Left ventricle myocardium inferior (tissue), 1 donor: ENCODE results near the gene GPBP1. TPM values are rescaled to one million over a fixed set of nuclear protein-coding genes. Genes with fewer than 3 reads are reported as not detected.

Experiments used
- DNase-seq: peaks from one replicate; pipeline ENCODE4 v3.0.0-alpha.2; 2020
- H3K27ac ChIP-seq: fragments of 200-600 bp; replicated peaks from 2 replicates; pipeline ENCODE4 v1.8.0; 2021
- H3K27me3 ChIP-seq: fragments of 200-600 bp; 2 replicates; pipeline ENCODE4 v1.8.0; 2021; ENCODE audit warnings: low read depth
- H3K36me3 ChIP-seq: fragments of 200-600 bp; 2 replicates; pipeline ENCODE4 v1.8.0; 2021
- H3K4me1 ChIP-seq: fragments of 200-600 bp; 2 replicates; pipeline ENCODE4 v1.8.0; 2021
- H3K4me3 ChIP-seq: fragments of 200-600 bp; 2 replicates; pipeline ENCODE4 v1.8.0; 2021; ENCODE audit warnings: mild to moderate bottlenecking, moderate library complexity
- H3K9me3 ChIP-seq: fragments of 200-600 bp; replicated peaks from 2 replicates; pipeline ENCODE4 v1.8.0; 2021
- intact Hi-C: fragments of 100-400 bp; cut with micrococcal nuclease; formaldehyde crosslinking; loops from one replicate; pipeline ENCODE4 v1.11.0; 2022
- total RNA-seq: library from RNA; stranded (reverse); fragmentation: NEBNext Ultra II Directional; extraction: Animal tissue kit (Norgen Biotek cat#: 25700); gene quantifications from one replicate; pipeline ENCODE4 v1.2.1, GENCODE V29; 2021
- TF ChIP-seq, protein P1 (sequence below): fragments of 200-600 bp; IDR thresholded peaks from 2 replicates; pipeline ENCODE4 v1.8.0; 2021; ENCODE audit warnings: antibody characterized with exemption, mild to moderate bottlenecking, borderline replicate concordance
- donor health status: DM: no; HTN: yes; CAD: no; lungs with severe emphysema.

Gene GPBP1
- total RNA-seq, 1 donor from 2014 or later: 47.4 TPM

DNA sequence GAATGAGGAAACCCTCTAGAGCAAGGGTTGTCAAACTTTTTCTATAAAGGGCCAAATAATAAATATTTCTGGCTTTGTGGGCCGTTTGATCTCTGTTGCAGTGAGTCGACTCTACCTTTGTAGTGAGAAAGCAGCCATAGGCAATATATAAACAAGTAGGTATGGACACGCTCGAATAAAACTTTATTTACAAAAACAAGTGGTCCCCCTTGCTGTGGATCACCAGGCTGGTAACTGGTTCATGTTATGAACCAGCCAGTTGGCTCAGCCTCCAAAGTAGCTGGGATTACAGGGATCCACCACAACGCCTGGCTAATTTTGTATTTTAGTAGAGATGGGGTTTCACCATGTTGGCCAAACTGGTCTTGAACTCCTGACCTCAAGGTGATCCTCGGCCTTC lies 118.5 kb downstream of the GPBP1 start:
- no peaks in the 10 kb centered on the region for H3K27me3 ChIP-seq

DNA sequence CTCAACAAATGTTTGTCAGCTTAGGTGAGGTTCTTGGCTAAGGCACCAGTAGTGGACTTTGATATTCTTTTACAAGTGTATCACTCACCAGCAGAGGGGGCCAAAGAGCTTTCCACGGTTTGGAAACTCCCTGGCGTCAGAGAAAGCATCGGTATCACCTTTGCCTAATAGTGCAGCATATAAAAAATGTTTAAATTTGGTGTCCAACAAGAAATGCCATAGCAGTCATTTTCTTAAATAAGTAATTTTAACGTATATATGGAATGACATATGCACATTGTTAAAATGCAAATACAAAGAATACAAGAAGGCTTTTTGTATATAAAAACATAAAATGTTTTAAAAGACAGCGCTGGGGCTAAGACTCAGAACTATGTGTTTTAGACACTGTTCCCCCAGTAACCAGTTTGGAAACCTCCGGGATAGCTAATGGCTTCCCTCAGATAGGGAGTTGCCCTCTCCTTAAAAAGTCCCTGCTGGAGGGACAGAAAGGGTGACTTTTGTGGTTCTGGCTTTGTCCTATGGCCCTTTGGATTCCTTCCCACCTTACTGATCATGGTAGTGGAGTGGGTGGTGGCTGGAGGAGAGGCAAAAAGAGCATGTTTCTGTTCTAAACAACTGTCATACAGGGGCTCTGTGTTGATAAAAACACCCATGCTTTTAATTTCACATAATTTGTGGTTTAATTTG lies 124.6 kb downstream of the GPBP1 start:
- H3K27me3 ChIP-seq: no peaks in the 10 kb centered on the region
- DNase-seq: peak; percentile 65
- intact Hi-C loops: loop anchor here (10.0 kb wide), 2 partner anchors 196 to 476 kb away; no protein-coding TSS in a partner anchor
- H3K4me3 ChIP-seq: peak overlapping the region; percentile 49
- no peaks in the 10 kb centered on the region for H3K36me3 ChIP-seq
- H3K9me3 ChIP-seq: no peaks in the 10 kb centered on the region
- peaks cover 11% of the 10 kb centered on the region for H3K4me1 ChIP-seq
- TF ChIP-seq, protein P1, sequence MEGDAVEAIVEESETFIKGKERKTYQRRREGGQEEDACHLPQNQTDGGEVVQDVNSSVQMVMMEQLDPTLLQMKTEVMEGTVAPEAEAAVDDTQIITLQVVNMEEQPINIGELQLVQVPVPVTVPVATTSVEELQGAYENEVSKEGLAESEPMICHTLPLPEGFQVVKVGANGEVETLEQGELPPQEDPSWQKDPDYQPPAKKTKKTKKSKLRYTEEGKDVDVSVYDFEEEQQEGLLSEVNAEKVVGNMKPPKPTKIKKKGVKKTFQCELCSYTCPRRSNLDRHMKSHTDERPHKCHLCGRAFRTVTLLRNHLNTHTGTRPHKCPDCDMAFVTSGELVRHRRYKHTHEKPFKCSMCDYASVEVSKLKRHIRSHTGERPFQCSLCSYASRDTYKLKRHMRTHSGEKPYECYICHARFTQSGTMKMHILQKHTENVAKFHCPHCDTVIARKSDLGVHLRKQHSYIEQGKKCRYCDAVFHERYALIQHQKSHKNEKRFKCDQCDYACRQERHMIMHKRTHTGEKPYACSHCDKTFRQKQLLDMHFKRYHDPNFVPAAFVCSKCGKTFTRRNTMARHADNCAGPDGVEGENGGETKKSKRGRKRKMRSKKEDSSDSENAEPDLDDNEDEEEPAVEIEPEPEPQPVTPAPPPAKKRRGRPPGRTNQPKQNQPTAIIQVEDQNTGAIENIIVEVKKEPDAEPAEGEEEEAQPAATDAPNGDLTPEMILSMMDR: peak; percentile 89
- H3K27ac ChIP-seq: peak overlapping the region; percentile 50

More for the DNA sequence above, 118.5 kb downstream of the GPBP1 start:
- intact Hi-C loops: loop anchor here (10.0 kb wide), 2 partner anchors 202 to 482 kb away; no protein-coding TSS in a partner anchor
- Histone ChIP-seq H3K27ac (no peak overlapping the region), H3K4me1 (peaks cover 4% of the 10 kb centered on the region), H3K9me3 (peaks cover 15% of the 10 kb centered on the region), H3K36me3 (no peaks in the 10 kb centered on the region), H3K4me3 (no peak overlapping the region)
- no peak for DNase-seq
- TF ChIP-seq, protein P1: no peak

DNA sequence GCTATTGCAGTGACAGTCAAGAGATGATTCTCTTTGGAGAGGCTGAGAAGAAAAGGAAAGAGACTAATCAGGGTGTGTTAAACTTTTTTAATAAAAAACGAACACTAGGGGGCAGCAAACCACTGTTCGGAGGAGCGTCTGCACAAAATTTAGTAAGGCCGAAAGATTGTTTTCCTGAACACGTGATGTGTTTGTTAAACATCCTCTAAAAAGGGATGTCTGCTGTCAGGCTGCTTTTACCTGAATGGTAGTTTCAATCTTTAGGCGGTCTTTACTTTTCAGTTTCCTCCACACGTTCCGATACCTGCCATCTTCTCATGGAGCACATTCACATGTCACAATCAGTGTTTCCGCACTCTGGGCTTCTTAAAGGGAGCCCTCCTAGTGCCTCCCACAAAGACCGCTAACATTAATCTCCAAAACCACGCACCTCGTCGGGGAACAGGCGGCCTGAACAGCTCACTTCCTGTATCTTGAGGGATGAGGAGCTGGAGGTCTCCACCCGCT lies 125.2 kb downstream of the GPBP1 start:
- Histone ChIP-seq H3K4me3 (peak overlapping the region; percentile 49), H3K27me3 (no peaks in the 10 kb centered on the region), H3K36me3 (no peaks in the 10 kb centered on the region), H3K27ac (peak overlapping the region; percentile 50), H3K9me3 (no peaks in the 10 kb centered on the region), H3K4me1 (peaks cover 11% of the 10 kb centered on the region)
- TF ChIP-seq, protein P1: peak; percentile 77
- intact Hi-C loops: loop anchor here (10.0 kb wide), 2 partner anchors 196 to 476 kb away; no protein-coding TSS in a partner anchor
- DNase-seq: no peak

DNA sequence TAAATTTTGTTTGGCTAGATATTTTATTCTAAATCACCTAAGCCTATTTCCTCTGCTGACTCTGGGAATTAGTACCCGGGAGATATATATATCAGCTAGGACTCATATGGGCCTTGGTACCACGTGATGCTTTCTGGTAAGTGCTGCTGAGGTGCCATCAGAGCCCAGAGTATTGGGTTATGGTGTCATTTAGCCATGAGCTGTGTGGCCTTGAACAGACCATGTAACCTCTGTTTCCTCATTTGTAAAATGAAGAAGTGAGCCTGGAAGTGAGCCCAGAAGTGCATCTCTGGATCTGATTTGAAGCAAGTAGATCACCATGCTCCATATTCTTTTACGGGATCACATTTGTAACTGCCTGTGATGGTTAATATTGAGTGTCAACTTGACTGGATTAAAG lies 126.1 kb downstream of the GPBP1 start:
- no peaks in the 10 kb centered on the region for H3K27me3 ChIP-seq
- no peak overlapping the region for H3K27ac ChIP-seq
- intact Hi-C loops: loop anchor here (10.0 kb wide), 2 partner anchors 195 to 475 kb away; no protein-coding TSS in a partner anchor
- no peak overlapping the region for H3K4me3 ChIP-seq
- H3K36me3 ChIP-seq: no peaks in the 10 kb centered on the region
- H3K9me3 ChIP-seq: no peaks in the 10 kb centered on the region
- no peak for DNase-seq
- TF ChIP-seq, protein P1: no peak
- peaks cover 11% of the 10 kb centered on the region for H3K4me1 ChIP-seq

DNA sequence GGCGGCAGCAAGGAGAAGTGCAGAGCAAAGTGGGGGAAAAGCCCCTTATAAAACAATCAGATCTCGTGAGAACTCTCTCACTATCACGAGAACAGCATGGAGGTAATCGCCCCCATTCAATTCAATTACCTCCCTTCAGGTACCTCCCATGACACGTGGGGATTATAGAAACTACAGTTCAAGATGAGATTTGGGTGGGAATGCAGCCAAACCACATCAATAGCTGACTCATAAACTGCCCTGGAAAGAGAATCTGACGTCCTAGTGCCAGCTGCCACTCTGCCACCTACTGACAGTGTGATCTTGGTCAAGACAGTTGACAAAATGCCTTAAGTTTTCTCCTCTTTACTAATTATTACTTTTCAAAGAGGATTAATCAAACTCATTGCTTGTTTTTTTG lies 128.3 kb downstream of the GPBP1 start:
- intact Hi-C loops: no loop called here

More for the DNA sequence above, 128.3 kb downstream of the GPBP1 start:
- no peak for DNase-seq
- H3K27ac ChIP-seq: no peak overlapping the region
- peaks cover 14% of the 10 kb centered on the region for H3K9me3 ChIP-seq
- peaks cover 11% of the 10 kb centered on the region for H3K4me1 ChIP-seq
- H3K27me3 ChIP-seq: no peaks in the 10 kb centered on the region
- no peaks in the 10 kb centered on the region for H3K36me3 ChIP-seq
- TF ChIP-seq, protein P1: no peak
- H3K4me3 ChIP-seq: no peak overlapping the region
